Activated T-cell treated with anti-CD3 and anti-CD28 coated beads, Interleukin-2, amount 50 U/mL, for 24 hours (primary cell): ENCODE measurements around the gene TYR.
A peak's percentile ranks its signal among the peaks of the same experiment; 100 is the strongest.
"Not testable (repeated sequence)": the region's sequence is repeated elsewhere in the genome, so short reads cannot be mapped to it uniquely, and the experiment has no call there.

Experiments used
- DNase-seq: peaks from one replicate; pipeline ENCODE4 v3.0.0-alpha.2; 2020
- H3K27ac Mint-ChIP-seq: 2 replicates; pipeline ENCODE4 v1.8.0; 2020; ENCODE audit warnings: mild to moderate bottlenecking, mixed read lengths
- H3K27me3 Mint-ChIP-seq: 2 replicates; pipeline ENCODE4 v1.8.0; 2020; ENCODE audit warnings: mixed read lengths
- H3K36me3 Mint-ChIP-seq: 2 replicates; pipeline ENCODE4 v1.8.0; 2020; ENCODE audit warnings: low read depth, mixed read lengths
- H3K4me1 Mint-ChIP-seq: 2 replicates; pipeline ENCODE4 v1.8.0; 2020; ENCODE audit warnings: low read depth, mixed read lengths
- H3K4me3 Mint-ChIP-seq: 2 replicates; pipeline ENCODE4 v1.8.0; 2020; ENCODE audit warnings: mild to moderate bottlenecking, moderate library complexity, mixed read lengths
- H3K9me3 Mint-ChIP-seq: 2 replicates; pipeline ENCODE4 v1.8.0; 2020; ENCODE audit warnings: mixed read lengths

The TYR gene

GRCh38 chr11:89220684-89221339, 43.1 kb downstream of the TYR start:
- no peaks in the 10 kb centered on the region for H3K27me3 Mint-ChIP-seq
- DNase-seq, result no peak
- H3K36me3 Mint-ChIP-seq, result no peaks in the 10 kb centered on the region
- no peaks in the 10 kb centered on the region for H3K4me1 Mint-ChIP-seq
- H3K4me3 Mint-ChIP-seq, result no peak overlapping the region
- H3K27ac Mint-ChIP-seq, result no peak overlapping the region
- no peaks in the 10 kb centered on the region for H3K9me3 Mint-ChIP-seq

- no peak overlapping the region for H3K4me3 Mint-ChIP-seq
- H3K9me3 Mint-ChIP-seq, result no peaks in the 10 kb centered on the region
- H3K4me1 Mint-ChIP-seq, result no peaks in the 10 kb centered on the region
- no peak for DNase-seq
- H3K27me3 Mint-ChIP-seq, result no peaks in the 10 kb centered on the region
- no peak overlapping the region for H3K27ac Mint-ChIP-seq
- no peaks in the 10 kb centered on the region for H3K36me3 Mint-ChIP-seq
Measured at GRCh38 chr11:89235083-89235482, 57.4 kb downstream of the TYR start.

DNA sequence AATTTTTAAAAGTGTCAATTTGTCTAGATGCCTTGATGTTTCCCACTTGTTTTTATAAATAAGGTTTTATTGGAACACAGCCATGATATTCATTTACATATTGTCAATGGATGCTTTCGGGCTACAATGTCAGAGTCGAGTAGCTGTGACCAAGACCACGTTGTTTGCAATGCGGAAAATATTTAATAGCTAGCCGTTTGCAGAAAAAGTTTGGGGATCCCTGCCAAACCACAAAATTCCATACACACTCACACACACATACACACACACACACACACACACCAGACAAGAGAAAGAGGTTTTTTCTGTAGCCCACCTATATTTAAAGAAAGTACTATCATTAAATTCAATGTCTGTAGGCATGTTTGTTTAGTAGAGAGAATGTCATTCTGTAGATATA, 58.3 kb downstream of the TYR start:
- H3K27ac Mint-ChIP-seq, result no peak overlapping the region
- no peaks in the 10 kb centered on the region for H3K4me1 Mint-ChIP-seq
- no peak overlapping the region for H3K4me3 Mint-ChIP-seq
- H3K36me3 Mint-ChIP-seq, result no peaks in the 10 kb centered on the region
- H3K9me3 Mint-ChIP-seq, result no peaks in the 10 kb centered on the region
- no peaks in the 10 kb centered on the region for H3K27me3 Mint-ChIP-seq
- no peak for DNase-seq

DNA sequence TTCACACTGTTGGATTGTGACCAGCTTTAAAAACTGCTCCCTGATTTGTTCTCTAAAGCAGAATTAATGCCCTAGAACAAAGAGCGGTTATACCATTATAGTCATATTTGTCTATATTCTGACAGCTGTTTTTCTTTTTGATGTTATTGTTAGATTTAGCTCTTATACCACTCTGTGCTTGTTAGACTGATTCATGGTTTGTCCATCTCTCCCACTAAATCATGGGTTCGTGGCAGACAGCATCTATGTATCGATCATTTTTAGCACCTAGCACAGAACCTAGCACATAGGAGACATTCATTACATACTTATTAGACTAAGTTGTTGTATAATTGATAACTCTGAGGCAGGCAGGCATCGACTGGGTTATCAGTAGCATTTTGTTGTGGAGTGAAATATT, 69.3 kb downstream of the TYR start:
- not testable (repeated sequence) for H3K27me3 Mint-ChIP-seq, H3K9me3 Mint-ChIP-seq, DNase-seq, H3K4me3 Mint-ChIP-seq, H3K4me1 Mint-ChIP-seq, H3K27ac Mint-ChIP-seq, H3K36me3 Mint-ChIP-seq

GRCh38 chr11:89249196-89249595, 71.5 kb downstream of the TYR start:
- H3K4me3 Mint-ChIP-seq, result no peak overlapping the region
- no peak for DNase-seq
- no peaks in the 10 kb centered on the region for H3K4me1 Mint-ChIP-seq
- peaks cover 2% of the 10 kb centered on the region for H3K9me3 Mint-ChIP-seq
- no peaks in the 10 kb centered on the region for H3K27me3 Mint-ChIP-seq
- no peak overlapping the region for H3K27ac Mint-ChIP-seq
- H3K36me3 Mint-ChIP-seq, result no peaks in the 10 kb centered on the region

GRCh38 chr11:89261483-89261882, 83.8 kb downstream of the TYR start:
- DNase-seq, result not testable (repeated sequence)

GRCh38 chr11:89267660-89268302, 90.1 kb downstream of the TYR start:
- no peaks in the 10 kb centered on the region for H3K27me3 Mint-ChIP-seq
- H3K27ac Mint-ChIP-seq, result no peak overlapping the region

More at GRCh38 chr11:89261483-89261882, 83.8 kb downstream of the TYR start:
- not testable (repeated sequence) for H3K4me1 Mint-ChIP-seq, H3K9me3 Mint-ChIP-seq, H3K4me3 Mint-ChIP-seq, H3K36me3 Mint-ChIP-seq, H3K27me3 Mint-ChIP-seq, H3K27ac Mint-ChIP-seq

DNA sequence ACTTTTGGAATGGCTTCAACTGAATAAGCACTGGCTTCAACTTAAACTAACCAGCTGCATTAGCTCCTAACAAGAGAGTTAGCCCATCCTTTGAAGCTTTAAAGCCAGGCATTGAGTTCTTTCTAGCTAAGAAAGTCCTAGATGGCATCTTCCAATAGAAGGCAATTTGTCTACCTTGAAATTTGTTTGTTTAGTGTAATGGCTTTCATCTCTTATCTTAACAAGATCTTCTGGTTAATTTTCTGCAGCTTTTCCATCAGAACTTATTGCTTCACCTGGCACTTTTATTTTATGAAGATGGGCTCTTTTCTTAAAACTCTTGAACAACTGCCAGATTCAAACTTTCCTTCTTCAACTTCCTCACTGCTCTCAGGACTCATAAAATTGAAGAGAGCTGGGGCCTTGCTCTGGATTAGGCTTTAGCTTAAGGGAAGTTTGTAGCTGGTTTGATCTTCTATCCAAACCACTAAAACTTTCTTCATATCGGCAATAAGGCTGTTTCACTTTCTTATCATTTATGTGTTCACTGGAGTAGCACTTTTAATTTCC, 94.9 kb downstream of the TYR start:
- not testable (repeated sequence) for H3K36me3 Mint-ChIP-seq, DNase-seq, H3K27me3 Mint-ChIP-seq, H3K27ac Mint-ChIP-seq, H3K4me3 Mint-ChIP-seq, H3K9me3 Mint-ChIP-seq
- peaks cover 12% of the 10 kb centered on the region for H3K4me1 Mint-ChIP-seq

More at GRCh38 chr11:89267660-89268302, 90.1 kb downstream of the TYR start:
- H3K4me3 Mint-ChIP-seq, result no peak overlapping the region
- H3K36me3 Mint-ChIP-seq, result no peaks in the 10 kb centered on the region
- no peak for DNase-seq
- H3K4me1 Mint-ChIP-seq, result peaks cover 3% of the 10 kb centered on the region
- no peaks in the 10 kb centered on the region for H3K9me3 Mint-ChIP-seq

- DNase-seq, result not testable (repeated sequence)
- Mint-ChIP-seq H3K4me1 (peaks cover 12% of the 10 kb centered on the region), H3K27ac (peak overlapping the region; percentile 31)
Measured at GRCh38 chr11:89273220-89273619, 95.5 kb downstream of the TYR start.

GRCh38 chr11:89275966-89276365, 98.3 kb downstream of the TYR start:
- Mint-ChIP-seq H3K27me3 (no peaks in the 10 kb centered on the region), H3K9me3 (no peaks in the 10 kb centered on the region), H3K27ac (no peak overlapping the region), H3K36me3 (no peaks in the 10 kb centered on the region), H3K4me3 (no peak overlapping the region), H3K4me1 (peaks cover 12% of the 10 kb centered on the region)
- DNase-seq, result no peak

More at GRCh38 chr11:89273220-89273619, 95.5 kb downstream of the TYR start:
- H3K4me3 Mint-ChIP-seq, H3K9me3 Mint-ChIP-seq, H3K27me3 Mint-ChIP-seq, H3K36me3 Mint-ChIP-seq: not testable (repeated sequence)

DNA sequence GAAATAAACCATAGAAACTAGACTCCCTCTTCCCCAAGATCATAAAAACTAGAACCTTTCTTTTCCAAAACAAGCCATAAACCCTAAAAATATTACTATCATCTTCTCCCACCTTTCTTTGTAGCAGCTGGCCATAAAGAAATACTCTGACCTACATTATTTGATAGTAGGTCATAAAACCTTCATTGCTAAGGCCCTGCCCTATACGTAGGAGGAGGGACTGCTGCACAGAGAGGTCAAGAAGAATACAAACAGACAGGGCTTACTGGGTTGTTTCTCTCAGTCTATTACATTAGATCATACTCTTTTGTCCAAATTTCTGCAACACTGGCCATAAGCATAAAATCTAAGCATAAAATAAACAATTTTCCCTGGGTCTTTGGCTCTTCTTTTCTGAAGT, 101.5 kb downstream of the TYR start:
- H3K4me3 Mint-ChIP-seq, result no peak overlapping the region
- H3K27me3 Mint-ChIP-seq, result no peaks in the 10 kb centered on the region
- H3K4me1 Mint-ChIP-seq, result peaks cover 2% of the 10 kb centered on the region
- H3K36me3 Mint-ChIP-seq, result no peaks in the 10 kb centered on the region
- no peak overlapping the region for H3K27ac Mint-ChIP-seq
- no peaks in the 10 kb centered on the region for H3K9me3 Mint-ChIP-seq
- no peak for DNase-seq

GRCh38 chr11:89281032-89281677, 103.5 kb downstream of the TYR start:
- not testable (repeated sequence) for H3K27ac Mint-ChIP-seq, DNase-seq, H3K36me3 Mint-ChIP-seq, H3K4me1 Mint-ChIP-seq, H3K9me3 Mint-ChIP-seq, H3K27me3 Mint-ChIP-seq, H3K4me3 Mint-ChIP-seq

- not testable (repeated sequence) for H3K4me3 Mint-ChIP-seq, DNase-seq, H3K9me3 Mint-ChIP-seq, H3K36me3 Mint-ChIP-seq, H3K27me3 Mint-ChIP-seq
- peak overlapping the region; percentile 19 for H3K27ac Mint-ChIP-seq
- H3K4me1 Mint-ChIP-seq, result peaks cover 19% of the 10 kb centered on the region
Measured at GRCh38 chr11:89286601-89287000, 108.9 kb downstream of the TYR start.

DNA sequence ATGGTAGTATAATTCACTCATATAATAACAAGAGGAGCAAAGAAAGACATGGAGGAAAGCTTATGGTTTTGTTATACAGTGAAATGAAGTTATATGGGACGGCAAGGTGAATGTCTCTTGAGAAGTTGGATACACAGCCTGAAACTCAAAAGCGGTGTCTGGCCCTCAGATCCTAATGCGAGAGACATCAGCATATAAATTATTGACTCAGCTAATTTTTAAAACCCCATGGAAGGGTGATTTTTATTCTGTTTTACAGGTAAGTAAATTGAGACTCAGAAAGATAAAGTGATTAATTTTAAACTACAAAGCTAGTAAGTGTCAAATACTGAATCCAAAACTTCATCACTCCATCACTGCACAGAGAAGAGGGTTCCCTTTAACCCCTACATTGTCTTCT, 110.3 kb downstream of the TYR start:
- not testable (repeated sequence) for H3K27ac Mint-ChIP-seq

More for the DNA sequence above, 110.3 kb downstream of the TYR start:
- DNase-seq, H3K4me3 Mint-ChIP-seq, H3K36me3 Mint-ChIP-seq, H3K27me3 Mint-ChIP-seq, H3K9me3 Mint-ChIP-seq: not testable (repeated sequence)
- H3K4me1 Mint-ChIP-seq, result peaks cover 17% of the 10 kb centered on the region
